K562 (cell line): Measurements from ENCODE around the gene HLCS. TPM values are rescaled to one million over a fixed set of nuclear protein-coding genes. Genes with fewer than 3 reads are reported as not detected.
A peak's percentile ranks its signal among the peaks of the same experiment; 100 is the strongest.

Experiments
- ATAC-seq: fragments of 200-7000 bp; cut with Tn5 transposase; 3 replicates; pipeline ENCODE4 v1.9.1; 2020; ENCODE audit warnings: moderate library complexity
- BruUV-seq: library from RNA; stranded (reverse); fragments of 400-500 nt; replicated peaks from 2 replicates; lab custom pipeline; 2021; lab: Mats Ljungman, UMichigan
- CTCF ChIA-PET: fragments of 300-600 bp; formaldehyde crosslinking; extraction: SDS; loops from one replicate; lab custom pipeline; 2021; ENCODE audit warnings: low intra/inter-chr PET ratio; lab: Yijun Ruan, JAX
- POLR2A ChIA-PET: fragments of 300-600, 350-650 bp; sonication (Branson Sonifier 250); formaldehyde crosslinking; extraction: SDS; loops from one replicate; lab custom pipeline; 2021; ENCODE audit warnings: antibody characterized with exemption, inconsistent platforms; lab: Yijun Ruan, JAX
- DNase-seq, 4 experiments: peaks; one replicate each; pipeline versions ENCODE4 v3.0.0 to v3.0.0-alpha.2; 2011 to 2018; ENCODE audit warnings: low spot score in 3 of 4, mixed read lengths in 3 of 4; ENCODE audit errors: extremely low read depth in 1 of 4
- FAIRE-seq: peaks from 2 replicates; lab custom pipeline; 2011; peaks lifted over from hg19 to GRCh38; lab: Jason Lieb, UNC
- H2AFZ ChIP-seq: 2 replicates; pipeline ENCODE4 v1.6.0; 2011; ENCODE audit warnings: low read depth, low read length, control low read depth, inconsistent platforms
- H3K27ac ChIP-seq: fragments of 200-600 bp; 3 replicates; pipeline ENCODE4 v1.8.0; 2011; ENCODE audit warnings: low read depth, mild to moderate bottlenecking, control low read depth, inconsistent platforms, low read length, moderate library complexity, mixed read lengths; ENCODE audit errors: extremely low read depth
- H3K27me3 ChIP-seq, 2 experiments: fragments of 300-600 bp in 1 of 2; 2 replicates in 1 of 2; 3 replicates in 1 of 2; pipeline versions ENCODE4 v1.6.0 to v1.8.0; 2011; ENCODE audit warnings: inconsistent platforms in 2 of 2, low read length in 2 of 2, mild to moderate bottlenecking in 1 of 2, mixed read lengths in 1 of 2, moderate library complexity in 1 of 2; ENCODE audit not compliant: control insufficient read depth in 2 of 2, insufficient read depth in 2 of 2
- H3K36me3 ChIP-seq: fragments of 300-600 bp; 3 replicates; pipeline ENCODE4 v1.8.0; 2011; ENCODE audit warnings: mild to moderate bottlenecking, low read length, inconsistent platforms; ENCODE audit not compliant: control insufficient read depth, insufficient read depth
- H3K4me1 ChIP-seq, 2 experiments: fragments of 200-600 bp in 1 of 2; replicated peaks in 1 of 2; 2 replicates in 1 of 2; 3 replicates in 1 of 2; pipeline versions ENCODE4 v1.5.1 to v1.8.0; 2011; ENCODE audit warnings: inconsistent platforms in 2 of 2, low read length in 2 of 2, mild to moderate bottlenecking in 1 of 2, mixed read lengths in 1 of 2, moderate library complexity in 1 of 2; ENCODE audit not compliant: control insufficient read depth in 2 of 2, insufficient read depth in 2 of 2
- H3K4me2 ChIP-seq: 2 replicates; pipeline ENCODE4 v1.6.1; 2011; ENCODE audit warnings: low read length, control low read depth, inconsistent platforms, mixed read lengths; ENCODE audit not compliant: insufficient read depth
- H3K4me3 ChIP-seq: fragments of 200-600 bp; sonication (generic), shearing (Covaris generic); 2 replicates; pipeline ENCODE4 v1.5.1; 2016; ENCODE audit warnings: control low read depth, inconsistent platforms
- H3K79me2 ChIP-seq: fragments of 200-600 bp; 3 replicates; pipeline ENCODE4 v1.8.0; 2011; ENCODE audit warnings: low read length, inconsistent platforms; ENCODE audit not compliant: control insufficient read depth, insufficient read depth
- H3K9ac ChIP-seq, 2 experiments: 2 replicates each; pipeline versions ENCODE4 v1.6.0 to v1.6.1; 2011; ENCODE audit warnings: low read depth in 2 of 2, low read length in 2 of 2, control low read depth in 1 of 2, inconsistent platforms in 1 of 2, mild to moderate bottlenecking in 1 of 2, mixed read lengths in 1 of 2; ENCODE audit not compliant: insufficient read depth in 1 of 2
- H3K9me1 ChIP-seq: one replicate; pipeline ENCODE4 v1.6.0; 2011; ENCODE audit warnings: inconsistent platforms, mild to moderate bottlenecking, low read length, moderate library complexity; ENCODE audit not compliant: control insufficient read depth, insufficient read depth
- H3K9me3 ChIP-seq: replicated peaks from 2 replicates; pipeline ENCODE4 v1.5.1; 2011; ENCODE audit warnings: low read depth, low read length, inconsistent platforms; ENCODE audit not compliant: control insufficient read depth, insufficient read depth
- H4K20me1 ChIP-seq: replicated peaks from 2 replicates; pipeline ENCODE4 v1.6.1; 2011; ENCODE audit warnings: low read length, inconsistent platforms, mixed read lengths; ENCODE audit not compliant: control insufficient read depth, insufficient read depth
- KLF13 ChIP-seq: fragments of 450-650 bp; IDR thresholded peaks from 2 replicates; pipeline ENCODE4 v1.6.1; 2016; ENCODE audit warnings: missing genetic modification characterization, low read depth, mild to moderate bottlenecking, missing compliant biosample characterization, moderate library complexity, borderline replicate concordance
- RFX1 ChIP-seq: fragments of 450-650 bp; IDR thresholded peaks from 2 replicates; pipeline ENCODE4 v1.6.1; 2016; ENCODE audit warnings: mild to moderate bottlenecking, moderate library complexity
- YY1 ChIP-seq, 3 experiments: IDR thresholded peaks; 2 replicates each; pipeline ENCODE4 v1.6.1; 2011; ENCODE audit warnings: low read length in 2 of 3, mild to moderate bottlenecking in 2 of 3, moderate library complexity in 2 of 3, borderline replicate concordance in 1 of 3, control low read depth in 1 of 3, low read depth in 1 of 3; ENCODE audit not compliant: insufficient read depth in 3 of 3, insufficient replicate concordance in 2 of 3, control insufficient read depth in 1 of 3, insufficient read length in 1 of 3; ENCODE audit errors: extremely low read depth in 1 of 3
- WGBS: fragments of 100-300 bp; shearing (Covaris generic); methylation state at CpG from one replicate; pipeline ENCODE4 v1.1.6; 2016; ENCODE audit warnings: low coverage, mixed read lengths; ENCODE audit not compliant: insufficient coverage; ENCODE audit errors: missing lambda C conversion rate; 5-methylcytosine and 5-hydroxymethylcytosine counted together
- in situ Hi-C: fragments of 300-500 bp; cut with MboI; formaldehyde crosslinking; loops from 4 replicates; pipeline ENCODE4 v1.15.0; 2018; ENCODE audit warnings: inconsistent platforms, mixed read lengths
- intact Hi-C: fragments of 100-400 bp; cut with micrococcal nuclease; formaldehyde crosslinking; loops from 2 replicates; pipeline ENCODE4 v1.14.2; 2022
- polyA plus RNA-seq, 8 experiments: library from polyadenylated mRNA; depleted of rRNA in 4 of 8; stranded (reverse) in 5 of 8; unstranded in 3 of 8; fragments of >200 nt; fragmentation: Nextera tagmentation in 2 of 8; fragmentation: Illumina TruSeq in 1 of 8; extraction: Ambion mirVana in 2 of 8; extraction: Trizol in 1 of 8; gene quantifications; 2 replicates each; pipeline versions ENCODE4 v1.2.1 to v1.2.3, GENCODE V29; 2011 to 2014; ENCODE audit warnings: inconsistent platforms in 1 of 8, missing spikeins in 1 of 8
- total RNA-seq, 7 experiments: library from RNA; depleted of rRNA in 6 of 7; stranded (reverse); fragments of >200 nt in 6 of 7; fragmentation: Illumina TruSeq in 2 of 7; extraction: Trizol in 2 of 7; gene quantifications; 2 replicates each; pipeline versions ENCODE4 v1.2.1 to v1.2.3, GENCODE V29; 2011 to 2021; ENCODE audit warnings: low replicate concordance in 1 of 7

HLCS gene
- total and polyA plus RNA-seq, 9 of the 15 experiments (the other 6 are each of a cell fraction or from before 2014, with no cell fraction given) = 3.0 to 21.5 (median 17.1) TPM

- H4K20me1 ChIP-seq = no peaks in the 10 kb centered on the region; the same call in 1 of the 2 replicates
- POLR2A ChIA-PET = no interaction called here
- no peaks in the 10 kb centered on the region for H3K79me2 ChIP-seq
- DNase-seq = no peak
- WGBS = 53% methylated on average over 14 of the region's 14 CpGs
- CTCF ChIA-PET = no interaction called here
- no peak for TF ChIP-seq KLF13 (tag)
- peak; percentile 54 for TF ChIP-seq RFX1
- TF ChIP-seq YY1 (IDR thresholded peaks at IDR 0.05; ENCODE audit: borderline replicate concordance in 1 of 3, control insufficient read depth in 1 of 3, extremely low read depth in 1 of 3, insufficient read depth in 3 of 3, insufficient read length in 1 of 3, insufficient replicate concordance in 2 of 3, low read depth in 1 of 3, low read length in 2 of 3) = peak in 1 of 3 experiments; percentile 27
- no peak overlapping the region for H3K4me3 ChIP-seq
- intact Hi-C loops (loop anchor here (5.0 kb wide), 2 partner anchors 102 to 177 kb away; no protein-coding TSS in a partner anchor), in situ Hi-C loops (loop anchor here (10.0 kb wide), 1 partner anchor 175 kb away; no protein-coding TSS in a partner anchor)
- peaks cover 19 to 23% of the 10 kb centered on the region in 2 experiments; a peak in 4 of 5 replicates for H3K27me3 ChIP-seq
- no peak overlapping the region for H3K9ac ChIP-seq
- H3K9me3 ChIP-seq = no peaks in the 10 kb centered on the region
- FAIRE-seq = no peak
- H3K27ac ChIP-seq = no peak overlapping the region
- H3K4me1 ChIP-seq = peaks cover 0 to 14% of the 10 kb centered on the region in 2 experiments; a peak in 3 of 5 replicates
- H3K36me3 ChIP-seq = 0 out of 3 replicates have a peak, but pooled peaks cover 3% of the 10 kb centered on the region
- H2AFZ ChIP-seq = no peak overlapping the region
- ATAC-seq = 0 out of 3 replicates have a peak, but pooled peaks have one; percentile 9
- BruUV-seq = no TSS peak
- H3K9me1 ChIP-seq = no peaks in the 10 kb centered on the region
- H3K4me2 ChIP-seq = no peak overlapping the region
Observed at GRCh38 chr21:36749935-36750575, 216.4 kb downstream of the HLCS start.
